Stimulated activated CD4-positive, alpha-beta T cell treated with anti-CD3 and anti-CD28 coated beads, TNF-alpha, amount 100 ng/mL, for 48 hours (primary cell): ENCODE results near the gene GPR45.
"Not testable (repeated sequence)": the region's sequence is repeated elsewhere in the genome, so short reads cannot be mapped to it uniquely, and the experiment has no call there.

Experiments used
- DNase-seq, 3 donors: peaks; one replicate each; pipeline ENCODE4 v3.0.0-alpha.2; 2020; ENCODE audit warnings: low read depth in 3 of 3

GPR45 gene, protein sequence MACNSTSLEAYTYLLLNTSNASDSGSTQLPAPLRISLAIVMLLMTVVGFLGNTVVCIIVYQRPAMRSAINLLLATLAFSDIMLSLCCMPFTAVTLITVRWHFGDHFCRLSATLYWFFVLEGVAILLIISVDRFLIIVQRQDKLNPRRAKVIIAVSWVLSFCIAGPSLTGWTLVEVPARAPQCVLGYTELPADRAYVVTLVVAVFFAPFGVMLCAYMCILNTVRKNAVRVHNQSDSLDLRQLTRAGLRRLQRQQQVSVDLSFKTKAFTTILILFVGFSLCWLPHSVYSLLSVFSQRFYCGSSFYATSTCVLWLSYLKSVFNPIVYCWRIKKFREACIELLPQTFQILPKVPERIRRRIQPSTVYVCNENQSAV

DNA sequence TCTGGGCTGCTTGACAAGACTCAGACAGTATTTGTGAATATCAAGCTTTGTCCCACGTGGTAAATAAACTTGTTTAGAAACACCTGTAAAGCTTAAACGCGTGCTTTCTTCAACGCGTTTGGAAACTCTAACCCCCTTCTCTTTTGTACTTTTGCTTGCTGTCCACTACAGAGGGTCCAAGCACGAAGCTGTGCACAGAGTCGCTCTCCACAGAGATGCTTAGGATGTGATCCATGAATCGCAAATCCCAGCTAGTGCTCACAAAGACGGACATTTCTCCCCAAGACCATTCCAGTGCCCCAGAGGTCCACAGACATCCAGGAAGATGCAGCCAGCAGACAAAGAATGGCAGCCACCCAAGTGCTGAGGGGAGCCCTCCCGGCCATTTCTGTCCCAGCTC is at the start of gene GPR45:
Gene GPR45, plus strand, starts transcription at position 301 of the 400 bp plus-strand sequence. CDS start 116 bp downstream, outside the sequence.
- no peak for DNase-seq

DNA sequence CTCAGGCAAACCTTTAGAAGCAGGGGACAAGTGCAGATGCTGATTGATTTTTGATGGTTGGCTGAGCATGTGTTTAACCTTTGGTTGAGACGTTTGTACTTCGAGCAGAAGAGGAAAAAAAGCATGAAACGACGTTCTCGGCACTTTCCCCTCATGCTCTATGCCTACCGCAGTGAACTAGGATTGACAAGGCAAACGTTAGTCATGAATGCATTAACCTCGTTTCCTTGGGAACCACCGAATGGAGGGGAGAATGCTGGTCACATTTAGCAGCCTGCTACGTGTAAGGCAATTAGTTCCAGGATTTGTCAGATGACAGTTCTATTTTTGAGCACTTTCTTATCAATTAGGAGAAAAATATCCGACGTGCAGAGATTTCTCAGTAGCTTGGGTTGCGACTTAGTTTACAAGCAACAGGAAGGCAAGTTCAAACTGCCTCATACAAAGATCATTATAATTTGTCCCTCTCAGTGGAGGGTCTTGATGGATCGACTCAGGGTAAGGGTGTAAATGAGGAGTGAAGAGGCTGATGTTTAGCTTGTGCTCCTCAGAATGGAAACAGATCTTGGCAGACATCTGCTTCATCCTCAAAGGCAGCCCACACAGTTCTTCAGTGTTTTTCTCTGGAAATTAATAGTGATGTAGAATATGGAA is 47.4 kb upstream of the GPR45 start:
- no peak for DNase-seq

DNA sequence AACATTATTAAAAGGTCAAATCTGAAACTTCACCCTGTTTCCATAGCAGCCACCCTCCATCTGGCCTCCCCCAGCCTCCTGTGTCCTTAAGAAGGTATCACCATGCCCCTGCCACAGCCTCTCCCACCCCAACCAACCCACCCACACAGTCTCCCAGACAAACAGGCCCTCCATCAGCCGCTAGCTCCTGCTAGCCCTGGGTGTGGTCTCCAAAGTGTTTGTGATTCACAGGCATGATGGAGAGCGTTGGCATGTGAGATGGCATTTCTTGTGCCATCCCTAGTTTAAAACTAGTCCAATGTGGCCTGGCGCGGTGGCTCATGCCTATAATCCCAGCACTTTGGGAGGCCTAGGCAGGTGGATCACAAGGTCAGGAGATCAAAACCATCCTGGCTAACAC is 44.9 kb upstream of the GPR45 start:
- no peak for DNase-seq

GRCh38 chr2:105215586-105216192 is 25.9 kb upstream of the GPR45 start:
- no peak for DNase-seq

- DNase-seq: no peak
These were observed 20.9 kb upstream of the GPR45 start for GRCh38 chr2:105220604-105221003.

DNA sequence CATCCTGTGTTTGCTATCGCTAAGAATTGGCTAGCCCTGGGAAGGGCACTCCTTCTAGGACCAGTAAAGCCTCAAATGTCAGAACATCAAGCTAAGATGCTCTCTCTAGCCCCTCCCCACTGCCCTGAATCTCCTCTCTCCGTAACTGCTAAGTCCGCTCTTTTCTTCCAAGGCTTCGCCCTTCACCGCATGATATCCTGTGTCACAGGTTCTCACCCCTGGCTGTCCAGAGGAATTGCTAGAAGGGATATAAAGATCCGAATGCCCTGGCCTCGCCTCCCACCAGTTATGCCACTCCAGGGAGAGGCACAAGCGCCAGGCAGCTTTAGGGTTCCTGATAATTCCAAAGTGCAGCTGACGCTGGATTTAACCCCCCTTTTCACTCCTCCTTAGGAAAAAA is 17.1 kb upstream of the GPR45 start:
- DNase-seq: no peak

- no peak for DNase-seq
These were observed 10.3 kb upstream of the GPR45 start for GRCh38 chr2:105231232-105231619.

GRCh38 chr2:105235388-105236059 is 6.0 kb upstream of the GPR45 start:
- peak; percentile 37 to 65 (median 54) for DNase-seq

DNA sequence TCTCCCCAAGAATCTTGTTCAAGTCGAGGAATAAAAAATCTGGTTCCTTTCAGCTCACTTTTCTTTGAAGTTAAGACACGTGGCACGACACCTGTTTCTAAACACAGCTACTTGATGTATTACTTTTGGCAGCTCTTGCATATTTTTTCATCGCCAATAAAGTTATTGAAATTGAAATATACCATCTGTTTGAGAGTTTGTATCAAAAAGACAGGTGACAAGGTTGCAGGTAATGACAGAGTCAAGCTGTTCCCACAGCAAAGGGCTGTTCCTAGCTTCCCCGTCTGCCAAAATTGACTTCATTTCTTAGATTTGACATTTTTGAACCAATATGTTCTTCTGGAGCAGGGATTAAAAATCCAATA is 5.5 kb upstream of the GPR45 start:
- DNase-seq: no peak

DNA sequence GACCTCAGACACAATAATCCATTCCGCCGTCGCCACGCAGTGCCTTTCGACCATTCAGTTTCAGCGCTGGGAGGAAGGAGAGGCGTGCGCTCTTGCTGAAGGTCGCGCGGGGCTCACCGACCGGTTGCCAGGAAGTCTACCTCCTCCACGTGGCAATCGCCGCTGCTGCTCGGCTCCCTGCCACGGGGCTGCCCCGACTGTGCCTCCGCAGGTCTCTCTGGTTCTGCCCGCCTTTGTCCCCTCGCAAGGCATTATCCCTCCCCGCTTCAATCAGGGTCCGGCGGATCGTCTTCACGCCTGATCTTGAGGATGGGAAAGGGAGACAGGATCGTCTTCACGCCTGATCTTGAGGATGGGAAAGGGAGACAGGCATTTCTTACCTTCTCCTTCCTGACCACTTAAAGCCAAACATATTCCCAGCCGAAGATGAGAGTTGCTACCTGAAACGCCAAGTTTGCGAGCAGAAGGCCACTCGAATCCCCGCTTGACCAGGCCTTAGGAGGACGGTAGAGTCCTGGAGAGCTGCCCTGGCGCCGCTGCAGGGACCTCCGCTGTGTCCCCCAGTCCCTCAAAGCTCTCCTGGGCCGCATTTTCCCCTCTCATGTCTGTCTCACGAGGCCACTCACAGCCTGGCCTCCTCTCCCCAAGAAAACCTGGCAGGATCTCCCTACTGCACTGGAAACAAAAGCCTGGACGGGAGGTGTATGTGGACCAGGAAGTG is 4.3 kb upstream of the GPR45 start:
- DNase-seq: peak in 1 of 3 donors; percentile 5

GRCh38 chr2:105238664-105239240 is 2.8 kb upstream of the GPR45 start:
- DNase-seq: no peak

DNA sequence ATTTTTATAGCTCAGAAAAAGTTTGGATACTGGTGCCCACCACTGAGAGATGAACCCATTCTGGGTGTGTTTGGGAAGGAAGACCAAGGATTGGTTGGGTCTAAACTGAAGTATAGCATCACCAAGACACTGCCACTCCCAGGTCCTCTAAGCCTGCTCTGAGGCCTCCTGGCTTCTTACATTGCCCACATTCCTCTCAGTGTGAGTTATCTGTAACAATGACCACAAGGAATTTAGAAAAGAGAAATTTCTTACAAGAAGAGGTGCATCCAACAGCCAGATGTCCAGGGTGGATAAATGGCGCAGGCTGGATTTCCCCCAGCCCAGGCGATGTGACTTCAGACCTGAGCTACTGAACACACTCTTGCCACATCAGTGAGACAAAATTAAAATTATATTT is 1.6 kb upstream of the GPR45 start:
- no peak for DNase-seq

DNA sequence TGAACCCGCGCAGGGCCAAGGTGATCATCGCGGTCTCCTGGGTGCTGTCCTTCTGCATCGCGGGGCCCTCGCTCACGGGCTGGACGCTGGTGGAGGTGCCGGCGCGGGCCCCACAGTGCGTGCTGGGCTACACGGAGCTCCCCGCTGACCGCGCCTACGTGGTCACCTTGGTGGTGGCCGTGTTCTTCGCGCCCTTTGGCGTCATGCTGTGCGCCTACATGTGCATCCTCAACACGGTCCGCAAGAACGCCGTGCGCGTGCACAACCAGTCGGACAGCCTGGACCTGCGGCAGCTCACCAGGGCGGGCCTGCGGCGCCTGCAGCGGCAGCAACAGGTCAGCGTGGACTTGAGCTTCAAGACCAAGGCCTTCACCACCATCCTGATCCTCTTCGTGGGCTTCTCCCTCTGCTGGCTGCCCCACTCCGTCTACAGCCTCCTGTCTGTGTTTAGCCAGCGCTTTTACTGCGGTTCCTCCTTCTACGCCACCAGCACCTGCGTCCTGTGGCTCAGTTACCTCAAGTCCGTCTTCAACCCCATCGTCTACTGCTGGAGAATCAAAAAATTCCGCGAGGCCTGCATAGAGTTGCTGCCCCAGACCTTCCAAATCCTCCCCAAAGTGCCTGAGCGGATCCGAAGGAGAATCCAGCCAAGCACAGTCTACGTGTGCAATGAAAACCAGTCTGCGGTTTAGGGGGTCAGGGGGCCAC is 897 bp downstream of the GPR45 start:
- DNase-seq: no peak

- DNase-seq: no peak
These were observed 2.4 kb downstream of the GPR45 start for GRCh38 chr2:105243961-105244360.

DNA sequence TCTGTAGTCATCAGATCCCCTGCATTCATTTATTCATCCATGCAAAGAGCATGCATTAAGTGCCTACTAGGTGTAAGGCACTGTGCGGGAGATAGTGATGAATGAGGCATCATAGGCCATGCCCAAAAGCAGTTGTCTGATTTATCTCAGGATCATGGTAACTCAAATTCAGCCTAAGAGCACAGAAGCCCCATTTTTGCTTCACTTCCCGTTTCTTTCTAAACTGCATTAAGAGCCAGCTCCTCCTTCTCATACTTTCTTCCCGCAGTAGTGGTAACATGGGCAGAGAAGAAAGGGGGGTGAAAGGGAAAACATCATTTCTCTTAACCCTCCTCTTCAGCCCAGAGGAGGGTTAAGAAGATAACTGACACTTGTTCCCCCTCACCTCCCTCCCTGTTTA is 2.9 kb downstream of the GPR45 start:
- DNase-seq: no peak

DNA sequence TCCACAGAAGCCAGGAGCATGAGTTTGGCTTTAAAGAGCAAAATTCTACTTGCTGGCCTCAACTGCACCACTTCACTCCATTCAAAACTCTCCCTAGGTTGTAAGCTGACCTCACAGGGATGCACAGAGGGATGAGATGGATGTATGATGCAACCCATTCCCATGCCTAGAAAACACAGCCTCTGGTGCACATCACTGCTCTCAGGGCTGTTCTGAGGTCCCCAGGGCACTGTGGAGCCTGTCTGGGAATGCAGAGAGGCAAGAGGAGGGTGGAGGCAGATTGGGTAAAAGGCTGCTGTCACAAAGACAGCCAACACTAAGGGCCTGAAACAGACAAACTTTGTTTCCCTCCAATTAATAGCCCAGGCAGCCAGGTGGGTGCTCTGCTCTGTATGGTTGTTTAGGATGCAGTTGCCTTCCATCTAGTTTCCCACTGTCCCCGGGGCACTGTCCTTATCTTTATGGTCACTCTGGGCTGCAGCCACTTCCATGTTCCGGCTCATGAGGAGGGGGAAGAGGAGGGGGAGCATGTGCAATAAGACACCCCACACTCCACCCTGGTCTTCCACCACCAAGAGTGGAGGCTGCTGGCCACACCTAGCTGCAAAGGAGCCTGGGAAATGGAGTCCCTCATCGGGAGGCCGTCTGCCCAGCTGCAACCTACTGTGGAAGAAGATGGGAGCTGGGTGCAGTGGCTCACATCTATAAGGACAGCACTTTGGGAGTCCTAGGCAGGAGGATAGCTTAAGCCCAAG is 7.0 kb downstream of the GPR45 start:
- no peak for DNase-seq

- no peak for DNase-seq
These were observed 7.6 kb downstream of the GPR45 start for GRCh38 chr2:105249181-105249580.

- no peak for DNase-seq
These were observed 8.3 kb downstream of the GPR45 start for GRCh38 chr2:105249891-105250290.

GRCh38 chr2:105251016-105251648 is 9.6 kb downstream of the GPR45 start:
- not testable (repeated sequence) for DNase-seq

GRCh38 chr2:105252271-105252670 is 10.7 kb downstream of the GPR45 start:
- DNase-seq: no peak
